ENCODE results near the gene MPL. TPM values are rescaled to one million over a fixed set of nuclear protein-coding genes. Genes with fewer than 3 reads are reported as not detected.

MPL gene
- total and polyA plus RNA-seq, 2 of the 8 experiments (the other 6 are each of a cell fraction or from before 2014, with no cell fraction given), result 0.08 TPM; not detected in 1

DNA sequence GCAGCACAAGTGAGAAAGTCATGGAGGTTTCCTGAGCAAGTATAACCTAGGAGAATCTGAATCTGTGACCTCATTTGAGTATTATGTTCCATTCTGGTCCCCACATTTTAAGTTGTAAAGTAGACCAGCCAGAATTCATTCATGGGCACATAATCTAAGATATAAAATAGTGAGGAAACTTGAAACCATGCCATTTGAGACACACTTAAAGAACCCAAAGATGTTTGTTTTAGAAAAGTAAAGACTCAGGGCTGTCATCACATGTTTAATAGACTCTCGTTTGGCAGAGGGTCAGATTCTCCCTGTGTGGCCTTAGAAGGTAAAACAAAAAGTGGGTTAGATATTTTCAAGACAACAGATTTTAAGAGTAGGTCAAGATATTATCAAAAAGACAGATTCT lies 58.4 kb downstream of the MPL start:
- Histone ChIP-seq H3K27ac (ENCODE audit: low read depth, low read length) (no peak overlapping the region), H2AK5ac (ENCODE audit: low read depth, low read length) (no peak overlapping the region), H4K91ac (replicated peaks; ENCODE audit: insufficient read length, low read length) (no peak overlapping the region), H2BK12ac (ENCODE audit: low read depth, low read length) (no peak overlapping the region), H3K79me1 (ENCODE audit: low read depth, low read length) (no peaks in the 10 kb centered on the region), H3K9me3 (ENCODE audit: insufficient read depth in 2 of 2, low read depth in 1 of 2, low read length in 1 of 2) (no peaks in the 10 kb centered on the region), H3K23ac (ENCODE audit: insufficient read length) (no peak overlapping the region), H3K27me3 (replicated peaks in 1 of 4; ENCODE audit: control insufficient read depth in 3 of 4, extremely low read depth in 1 of 4, insufficient read depth in 3 of 4, low read length in 3 of 4) (no peaks in the 10 kb centered on the region), H2BK120ac (replicated peaks; ENCODE audit: low read depth, low read length) (no peak overlapping the region), H3K36me3 (ENCODE audit: control insufficient read depth in 2 of 4, insufficient read depth in 4 of 4, low read length in 3 of 4) (peaks cover 0 to 2% (median 0%) of the 10 kb centered on the region in 4 experiments; a peak in 1 of 8 replicates), H3K4ac (replicated peaks; ENCODE audit: insufficient read length, low read depth, low read length) (no peak overlapping the region), H3K18ac (ENCODE audit: extremely low read depth, low read length) (no peak overlapping the region), H3K9ac (replicated peaks in 1 of 4; ENCODE audit: extremely low read depth in 1 of 4, low read depth in 3 of 4, low read length in 3 of 4) (no peak overlapping the region), H3K4me2 (ENCODE audit: insufficient read depth in 1 of 2, low read depth in 2 of 2, low read length in 2 of 2) (no peak overlapping the region), H3K23me2 (ENCODE audit: low read depth, low read length) (no peaks in the 10 kb centered on the region), H3K56ac (replicated peaks; ENCODE audit: insufficient read length, low read depth, low read length) (no peak overlapping the region), H3K14ac (ENCODE audit: insufficient read length) (no peak overlapping the region), H2BK20ac (ENCODE audit: low read length) (no peak overlapping the region), H3K79me2 (ENCODE audit: control insufficient read depth in 1 of 2, insufficient read depth in 2 of 2, low read length in 2 of 2) (no peaks in the 10 kb centered on the region), H2BK5ac (ENCODE audit: low read depth, low read length) (no peak overlapping the region), H4K20me1 (replicated peaks in 1 of 2; ENCODE audit: control insufficient read depth in 1 of 2, insufficient read depth in 2 of 2, low read length in 2 of 2) (no peaks in the 10 kb centered on the region), H3K4me3 (ENCODE audit: extremely low read depth in 1 of 4, insufficient read depth in 2 of 4, low read depth in 3 of 4, low read length in 4 of 4) (no peak overlapping the region), H3K4me1 (replicated peaks in 1 of 4; ENCODE audit: control insufficient read depth in 3 of 4, insufficient read depth in 4 of 4, low read length in 3 of 4) (no peaks in the 10 kb centered on the region), H2AFZ (ENCODE audit: low read length) (no peak overlapping the region), H4K8ac (ENCODE audit: extremely low read depth, insufficient read depth, low read length) (no peak overlapping the region), H2BK15ac (ENCODE audit: low read length) (no peak overlapping the region), H4K5ac (ENCODE audit: insufficient read length, low read depth, low read length) (no peak overlapping the region)
- no peak for DNase-seq (ENCODE audit: low read depth in 1 of 2, low spot score in 2 of 2)
- no peak for TF ChIP-seq GTF2F1 (IDR thresholded peaks at IDR 0.05; ENCODE audit: borderline replicate concordance, low read depth, low read length)
- TF ChIP-seq POLR2A (IDR thresholded peaks at IDR 0.05; ENCODE audit: control extremely low read depth in 1 of 2, low read depth in 2 of 2, low read length in 2 of 2), result no peak
- no peak for TF ChIP-seq FOSL1 (IDR thresholded peaks at IDR 0.05; ENCODE audit: insufficient read depth, low read depth, low read length)
- TF ChIP-seq TAF1 (IDR thresholded peaks at IDR 0.05; ENCODE audit: low read depth, low read length), result no peak
- TF ChIP-seq, protein P1, sequence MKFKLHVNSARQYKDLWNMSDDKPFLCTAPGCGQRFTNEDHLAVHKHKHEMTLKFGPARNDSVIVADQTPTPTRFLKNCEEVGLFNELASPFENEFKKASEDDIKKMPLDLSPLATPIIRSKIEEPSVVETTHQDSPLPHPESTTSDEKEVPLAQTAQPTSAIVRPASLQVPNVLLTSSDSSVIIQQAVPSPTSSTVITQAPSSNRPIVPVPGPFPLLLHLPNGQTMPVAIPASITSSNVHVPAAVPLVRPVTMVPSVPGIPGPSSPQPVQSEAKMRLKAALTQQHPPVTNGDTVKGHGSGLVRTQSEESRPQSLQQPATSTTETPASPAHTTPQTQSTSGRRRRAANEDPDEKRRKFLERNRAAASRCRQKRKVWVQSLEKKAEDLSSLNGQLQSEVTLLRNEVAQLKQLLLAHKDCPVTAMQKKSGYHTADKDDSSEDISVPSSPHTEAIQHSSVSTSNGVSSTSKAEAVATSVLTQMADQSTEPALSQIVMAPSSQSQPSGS (IDR thresholded peaks at IDR 0.05; ENCODE audit: low read length), result no peak
- no peak for TF ChIP-seq POU5F1 (IDR thresholded peaks at IDR 0.05; ENCODE audit: low read depth, low read length)
- no peak for TF ChIP-seq NANOG (IDR thresholded peaks at IDR 0.05; ENCODE audit: insufficient read depth, low read depth, low read length, poor library complexity, severe bottlenecking)
- WGBS, 2 experiments (ENCODE audit: extremely low coverage in 1 of 2, insufficient coverage in 1 of 2, insufficient read length in 1 of 2, insufficient replicate concordance in 2 of 2, low coverage in 1 of 2, low lambda C conversion rate in 2 of 2, missing lambda C conversion rate in 1 of 2), result 74% methylated on average over 1 of the region's 1 CpG; no CpG with 5 or more reads in 1 of the 2 experiments
- FAIRE-seq, result no peak
- ChIA-PET POLR2A (ENCODE audit: partially characterized antibody) (no interaction called here), CTCF (ENCODE audit: partially characterized antibody) (interaction anchor here (1.7 kb wide), 1 partner anchor 19 kb away, joined by 4 read pairs; no protein-coding TSS in a partner anchor)
